HepG2 (cell line): ENCODE results near the gene TRIM67. TPM values are rescaled to one million over a fixed set of nuclear protein-coding genes. Genes with fewer than 3 reads are reported as not detected.

ENCODE experiments used
- ATAC-seq: fragments of 200-7000 bp; cut with Tn5 transposase; 3 replicates; pipeline ENCODE4 v1.9.1; 2020; ENCODE audit warnings: mild to moderate bottlenecking, moderate library complexity
- BruUV-seq: library from RNA; stranded (reverse); fragments of 400-500 nt; replicated peaks from 2 replicates; lab custom pipeline; 2021; lab: Mats Ljungman, UMichigan
- CTCF ChIA-PET: fragments of 300-600 bp; formaldehyde crosslinking; extraction: SDS; loops from one replicate; lab custom pipeline; 2021; ENCODE audit warnings: low total read pairs, inconsistent platforms, low intra/inter-chr PET ratio; lab: Yijun Ruan, JAX
- POLR2A ChIA-PET: fragments of 350-600 bp; sonication (Branson Sonifier 250); formaldehyde crosslinking; loops from one replicate; lab custom pipeline; 2020; ENCODE audit warnings: antibody characterized with exemption, inconsistent platforms; lab: Yijun Ruan, JAX
- DNase-seq: peaks from one replicate; pipeline ENCODE4 v3.0.0-alpha.2; 2015; ENCODE audit warnings: low spot score
- FAIRE-seq: peaks from 3 replicates; lab custom pipeline; 2011; peaks lifted over from hg19 to GRCh38; lab: Jason Lieb, UNC
- H2AFZ ChIP-seq: one replicate; pipeline ENCODE4 v1.6.1; 2011; ENCODE audit warnings: low read length, inconsistent platforms
- H3K27ac ChIP-seq: fragments of 300-600 bp; 3 replicates; pipeline ENCODE4 v1.8.0; 2011; ENCODE audit warnings: mixed run types, mild to moderate bottlenecking, mixed read lengths, low read length, inconsistent platforms; ENCODE audit not compliant: insufficient read depth; ENCODE audit errors: extremely low read length
- H3K27me3 ChIP-seq, 2 experiments: fragments of 200-600 bp in 1 of 2; 2 replicates in 1 of 2; 3 replicates in 1 of 2; pipeline versions ENCODE4 v1.6.0 to v1.8.0; 2011; ENCODE audit warnings: low read length in 2 of 2, mild to moderate bottlenecking in 2 of 2, moderate library complexity in 2 of 2, inconsistent platforms in 1 of 2; ENCODE audit not compliant: insufficient read depth in 2 of 2, control insufficient read depth in 1 of 2
- H3K36me3 ChIP-seq, 2 experiments: fragments of 200-600 bp in 1 of 2; replicated peaks in 1 of 2; 2 replicates in 1 of 2; 3 replicates in 1 of 2; pipeline versions ENCODE4 v1.5.1 to v1.8.0; 2011; ENCODE audit warnings: low read length in 2 of 2, inconsistent platforms in 1 of 2; ENCODE audit not compliant: insufficient read depth in 2 of 2, control insufficient read depth in 1 of 2
- H3K4me1 ChIP-seq: 2 replicates; pipeline ENCODE4 v1.5.1; 2012; ENCODE audit warnings: low read length, inconsistent platforms; ENCODE audit not compliant: insufficient read depth
- H3K4me2 ChIP-seq: 2 replicates; pipeline ENCODE4 v1.6.0; 2011; ENCODE audit warnings: low read depth, low read length, inconsistent platforms
- H3K4me3 ChIP-seq, 3 experiments: fragments of 200-600 bp in 1 of 3; sonication (generic), shearing (Covaris generic) in 1 of 3; replicated peaks in 1 of 3; 2 replicates each; pipeline ENCODE4 v1.5.1; 2011 to 2016; ENCODE audit warnings: low read length in 3 of 3, inconsistent platforms in 2 of 3, low read depth in 2 of 3, mild to moderate bottlenecking in 2 of 3, control low read depth in 1 of 3, mixed read lengths in 1 of 3; ENCODE audit not compliant: insufficient read depth in 1 of 3
- H3K79me2 ChIP-seq: one replicate; pipeline ENCODE4 v1.6.1; 2011; ENCODE audit warnings: low read length, inconsistent platforms; ENCODE audit not compliant: insufficient read depth
- H3K9ac ChIP-seq: 2 replicates; pipeline ENCODE4 v1.6.0; 2011; ENCODE audit warnings: mild to moderate bottlenecking, low read depth, low read length, inconsistent platforms; ENCODE audit not compliant: insufficient read depth
- H3K9me3 ChIP-seq: 2 replicates; pipeline ENCODE4 v1.5.1; 2012; ENCODE audit warnings: mild to moderate bottlenecking, low read length
- H4K20me1 ChIP-seq: 2 replicates; pipeline ENCODE4 v1.6.0; 2011; ENCODE audit warnings: inconsistent platforms, mild to moderate bottlenecking, low read length, moderate library complexity; ENCODE audit not compliant: insufficient read depth
- GPN1 ChIP-seq: sonication (generic); formaldehyde crosslinking; IDR thresholded peaks from 2 replicates; pipeline ENCODE4 v1.5.1; 2020; ENCODE audit warnings: missing genetic modification reagents, borderline replicate concordance
- JDP2 ChIP-seq: sonication (generic); formaldehyde crosslinking; IDR thresholded peaks from 2 replicates; pipeline ENCODE4 v1.8.1; 2022; ENCODE audit warnings: missing genetic modification reagents, borderline replicate concordance
- PHB2 ChIP-seq: fragments of 450-650 bp; IDR thresholded peaks from 2 replicates; pipeline ENCODE4 v1.6.1; 2018; ENCODE audit not compliant: partially characterized antibody
- POLR2AphosphoS2 ChIP-seq: IDR thresholded peaks from 2 replicates; pipeline ENCODE4 v1.6.1; 2011; ENCODE audit warnings: low read depth, low read length, improper control_type of control experiment
- TEAD2 ChIP-seq: sonication (generic); formaldehyde crosslinking; IDR thresholded peaks from 2 replicates; pipeline ENCODE4 v1.9.0; 2021; ENCODE audit warnings: missing genetic modification reagents
- U2AF1 ChIP-seq: fragments of 200-400 bp; formaldehyde crosslinking; optimal IDR thresholded peaks from 2 replicates; pipeline ENCODE3; 2017; ENCODE audit warnings: mild to moderate bottlenecking, low read depth, low read length
- ZNF230 ChIP-seq: sonication (generic); formaldehyde crosslinking; IDR thresholded peaks from 2 replicates; pipeline ENCODE4 v1.4.0; 2020; ENCODE audit warnings: mild to moderate bottlenecking, missing genetic modification reagents
- ZNF709 ChIP-seq: sonication (generic); formaldehyde crosslinking; IDR thresholded peaks from 2 replicates; pipeline ENCODE4 v1.5.0; 2020; ENCODE audit warnings: mild to moderate bottlenecking, missing genetic modification reagents
- WGBS: methylation state at CpG from one replicate; pipeline ENCODE4 v1.1.6; 2017; ENCODE audit warnings: low lambda C conversion rate; 5-methylcytosine and 5-hydroxymethylcytosine counted together
- in situ Hi-C: cut with HindIII; loops from 2 replicates; pipeline ENCODE4 v1.10.0; 2017; ENCODE audit warnings: low pct_unique_long_range_greater_than_20kb; ENCODE audit not compliant: extremely low pct_ligation_motif_present
- intact Hi-C: fragments of 100-400 bp; cut with micrococcal nuclease; formaldehyde crosslinking; loops from one replicate; pipeline ENCODE4 v1.10.0; 2022; ENCODE audit not compliant: unreplicated experiment
- polyA plus RNA-seq, 8 experiments: library from polyadenylated mRNA; depleted of rRNA in 3 of 8; stranded (reverse) in 7 of 8; unstranded in 1 of 8; fragments of >200 nt; fragmentation: Illumina TruSeq in 4 of 8; extraction: Trizol in 4 of 8; gene quantifications; 2 replicates each; pipeline versions ENCODE4 v1.2.1 to v1.2.3, GENCODE V29; 2011 to 2016; ENCODE audit warnings: low read depth in 4 of 8, missing spikeins in 1 of 8, mixed read lengths in 1 of 8; ENCODE audit not compliant: insufficient read depth in 1 of 8
- total RNA-seq, 5 experiments: library from RNA; depleted of rRNA; stranded (reverse); fragments of >200 nt; fragmentation: Illumina TruSeq; extraction: Trizol; gene quantifications; 2 replicates each; pipeline ENCODE4 v1.2.3, GENCODE V29; 2016; ENCODE audit warnings: low read depth in 1 of 5
- TF ChIP-seq, protein P1 (sequence below): IDR thresholded peaks from 2 replicates; pipeline ENCODE4 v1.6.1; 2016; ENCODE audit warnings: missing genetic modification reagents, missing compliant biosample characterization
- TF ChIP-seq, protein P2 (sequence below): sonication (generic); formaldehyde crosslinking; IDR thresholded peaks from 2 replicates; pipeline ENCODE4 v1.4.0; 2020; ENCODE audit warnings: missing genetic modification reagents
- TF ChIP-seq, protein P3 (sequence below): sonication (generic); formaldehyde crosslinking; IDR thresholded peaks from 2 replicates; pipeline ENCODE4 v1.8.0; 2022; ENCODE audit warnings: mild to moderate bottlenecking, missing genetic modification reagents, moderate library complexity

Gene TRIM67
- total and polyA plus RNA-seq, 2 of the 13 experiments (the other 11 are each of a cell fraction or from before 2014, with no cell fraction given) = not detected

DNA sequence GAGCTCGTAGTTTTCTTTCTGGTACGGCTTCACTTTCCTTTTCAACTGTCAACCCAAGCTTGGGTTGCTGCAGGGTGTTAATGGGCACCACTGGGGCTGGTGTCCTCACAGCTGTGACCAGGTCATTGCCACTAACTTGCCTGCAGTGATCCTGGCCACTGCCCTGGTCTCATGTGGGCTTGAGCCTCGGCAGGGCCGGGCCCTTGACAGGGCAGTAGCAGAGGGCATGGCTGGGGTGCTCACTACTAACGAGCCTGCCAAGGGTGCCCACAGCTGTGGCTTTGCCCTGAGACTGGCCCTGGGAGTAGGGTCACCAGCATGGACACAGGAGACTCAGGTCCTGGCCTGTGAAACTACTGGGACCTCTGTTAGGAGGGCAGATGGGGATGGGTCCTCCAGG, 47.7 kb downstream of the TRIM67 start:
- ATAC-seq = peak; percentile 9; the same call in 2 of the 3 replicates
- no peak for DNase-seq
- Histone ChIP-seq H3K36me3 (no peaks in the 10 kb centered on the region), H4K20me1 (no peaks in the 10 kb centered on the region), H3K4me1 (peaks cover 32% of the 10 kb centered on the region), H3K9me3 (no peaks in the 10 kb centered on the region), H3K27me3 (no peaks in the 10 kb centered on the region), H3K4me2 (no peak overlapping the region; the same call in 1 of the 2 replicates), H3K9ac (no peak overlapping the region), H3K27ac (no peak overlapping the region), H2AFZ (no peak overlapping the region), H3K79me2 (no peaks in the 10 kb centered on the region), H3K4me3 (no peak overlapping the region)
- no peak for FAIRE-seq
- whole genome bisulfite sequencing = 37% methylated on average over 2 of the region's 5 CpGs
- ChIA-PET CTCF (interaction anchor here (1.7 kb wide), 1 partner anchor 194 kb away, joined by 4 read pairs; no protein-coding TSS in a partner anchor), POLR2A (no interaction called here)
- in situ Hi-C loops (loop anchor here (25.0 kb wide), 2 partner anchors 422 to 572 kb away; partner anchors contain the start of gene COG2), intact Hi-C loops (no loop called here)
- BruUV-seq = no TSS peak
- TF ChIP-seq TEAD2 (CRISPR knock-in tag) (no peak), U2AF1 (no peak)

DNA sequence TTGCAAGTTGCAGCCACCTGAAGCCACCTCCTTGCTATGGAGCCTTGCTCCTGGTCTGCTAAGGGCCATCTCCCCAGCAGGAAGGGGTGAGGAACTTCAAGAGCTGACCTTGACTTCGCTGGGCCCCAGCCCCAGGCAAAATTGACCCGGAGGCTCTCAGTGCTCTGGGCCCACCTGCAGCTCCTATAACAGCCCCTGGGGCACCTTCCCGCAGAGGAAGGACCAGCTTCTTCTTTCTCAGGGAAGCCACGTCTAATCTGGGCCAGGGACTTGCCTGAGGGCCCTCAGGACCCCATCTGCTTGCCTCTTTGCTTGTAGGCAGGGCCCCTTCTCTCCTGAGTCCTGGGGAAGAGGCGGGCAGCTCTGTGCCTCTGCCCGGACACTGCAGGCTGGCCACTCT, 48.3 kb downstream of the TRIM67 start:
- CTCF ChIA-PET = interaction anchor here (1.7 to 2.0 kb wide), 2 partner anchors 195 to 412 kb away, joined by 4 to 14 read pairs; no protein-coding TSS in a partner anchor
- Histone ChIP-seq H3K4me2 (no peak overlapping the region), H3K27me3 (no peaks in the 10 kb centered on the region), H3K9ac (no peak overlapping the region), H2AFZ (no peak overlapping the region), H3K4me1 (peaks cover 32% of the 10 kb centered on the region), H3K9me3 (no peaks in the 10 kb centered on the region), H3K36me3 (no peaks in the 10 kb centered on the region), H3K27ac (no peak overlapping the region), H3K79me2 (no peaks in the 10 kb centered on the region), H3K4me3 (no peak overlapping the region), H4K20me1 (no peaks in the 10 kb centered on the region)
- WGBS = no CpG with 5 or more reads among the region's 6 CpGs
- no TSS peak for BruUV-seq
- in situ Hi-C loops (loop anchor here (10.0 to 25.0 kb wide), 3 partner anchors 115 to 573 kb away; partner anchors contain the start of gene COG2), intact Hi-C loops (loop anchor here (2.0 to 5.0 kb wide), 3 partner anchors 39 to 293 kb away; partner anchors contain the start of genes ARV1 and TTC13)
- POLR2A ChIA-PET = interaction anchor here (0.7 to 1.8 kb wide), 2 partner anchors 15 to 67 kb away, joined by 3 to 4 read pairs; no protein-coding TSS in a partner anchor
- peak; percentile 11; the same call in 1 of the 3 replicates for ATAC-seq
- no peak for DNase-seq
- FAIRE-seq = no peak
- no peak for TF ChIP-seq ZNF230 (CRISPR knock-in tag)
- TF ChIP-seq, protein P1, sequence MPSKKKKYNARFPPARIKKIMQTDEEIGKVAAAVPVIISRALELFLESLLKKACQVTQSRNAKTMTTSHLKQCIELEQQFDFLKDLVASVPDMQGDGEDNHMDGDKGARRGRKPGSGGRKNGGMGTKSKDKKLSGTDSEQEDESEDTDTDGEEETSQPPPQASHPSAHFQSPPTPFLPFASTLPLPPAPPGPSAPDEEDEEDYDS (CRISPR knock-in tag) = no peak
- TF ChIP-seq JDP2 (CRISPR knock-in tag) = no peak
- TF ChIP-seq GPN1 = no peak
- no peak for TF ChIP-seq PHB2
- no peak for TF ChIP-seq ZNF709 (CRISPR knock-in tag)
- TF ChIP-seq, protein P2, sequence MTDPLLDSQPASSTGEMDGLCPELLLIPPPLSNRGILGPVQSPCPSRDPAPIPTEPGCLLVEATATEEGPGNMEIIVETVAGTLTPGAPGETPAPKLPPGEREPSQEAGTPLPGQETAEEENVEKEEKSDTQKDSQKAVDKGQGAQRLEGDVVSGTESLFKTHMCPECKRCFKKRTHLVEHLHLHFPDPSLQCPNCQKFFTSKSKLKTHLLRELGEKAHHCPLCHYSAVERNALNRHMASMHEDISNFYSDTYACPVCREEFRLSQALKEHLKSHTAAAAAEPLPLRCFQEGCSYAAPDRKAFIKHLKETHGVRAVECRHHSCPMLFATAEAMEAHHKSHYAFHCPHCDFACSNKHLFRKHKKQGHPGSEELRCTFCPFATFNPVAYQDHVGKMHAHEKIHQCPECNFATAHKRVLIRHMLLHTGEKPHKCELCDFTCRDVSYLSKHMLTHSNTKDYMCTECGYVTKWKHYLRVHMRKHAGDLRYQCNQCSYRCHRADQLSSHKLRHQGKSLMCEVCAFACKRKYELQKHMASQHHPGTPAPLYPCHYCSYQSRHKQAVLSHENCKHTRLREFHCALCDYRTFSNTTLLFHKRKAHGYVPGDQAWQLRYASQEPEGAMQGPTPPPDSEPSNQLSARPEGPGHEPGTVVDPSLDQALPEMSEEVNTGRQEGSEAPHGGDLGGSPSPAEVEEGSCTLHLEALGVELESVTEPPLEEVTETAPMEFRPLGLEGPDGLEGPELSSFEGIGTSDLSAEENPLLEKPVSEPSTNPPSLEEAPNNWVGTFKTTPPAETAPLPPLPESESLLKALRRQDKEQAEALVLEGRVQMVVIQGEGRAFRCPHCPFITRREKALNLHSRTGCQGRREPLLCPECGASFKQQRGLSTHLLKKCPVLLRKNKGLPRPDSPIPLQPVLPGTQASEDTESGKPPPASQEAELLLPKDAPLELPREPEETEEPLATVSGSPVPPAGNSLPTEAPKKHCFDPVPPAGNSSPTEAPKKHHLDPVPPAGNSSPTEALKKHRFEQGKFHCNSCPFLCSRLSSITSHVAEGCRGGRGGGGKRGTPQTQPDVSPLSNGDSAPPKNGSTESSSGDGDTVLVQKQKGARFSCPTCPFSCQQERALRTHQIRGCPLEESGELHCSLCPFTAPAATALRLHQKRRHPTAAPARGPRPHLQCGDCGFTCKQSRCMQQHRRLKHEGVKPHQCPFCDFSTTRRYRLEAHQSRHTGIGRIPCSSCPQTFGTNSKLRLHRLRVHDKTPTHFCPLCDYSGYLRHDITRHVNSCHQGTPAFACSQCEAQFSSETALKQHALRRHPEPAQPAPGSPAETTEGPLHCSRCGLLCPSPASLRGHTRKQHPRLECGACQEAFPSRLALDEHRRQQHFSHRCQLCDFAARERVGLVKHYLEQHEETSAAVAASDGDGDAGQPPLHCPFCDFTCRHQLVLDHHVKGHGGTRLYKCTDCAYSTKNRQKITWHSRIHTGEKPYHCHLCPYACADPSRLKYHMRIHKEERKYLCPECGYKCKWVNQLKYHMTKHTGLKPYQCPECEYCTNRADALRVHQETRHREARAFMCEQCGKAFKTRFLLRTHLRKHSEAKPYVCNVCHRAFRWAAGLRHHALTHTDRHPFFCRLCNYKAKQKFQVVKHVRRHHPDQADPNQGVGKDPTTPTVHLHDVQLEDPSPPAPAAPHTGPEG (CRISPR knock-in tag) = no peak
- no peak for TF ChIP-seq POLR2AphosphoS2
- TF ChIP-seq, protein P3, sequence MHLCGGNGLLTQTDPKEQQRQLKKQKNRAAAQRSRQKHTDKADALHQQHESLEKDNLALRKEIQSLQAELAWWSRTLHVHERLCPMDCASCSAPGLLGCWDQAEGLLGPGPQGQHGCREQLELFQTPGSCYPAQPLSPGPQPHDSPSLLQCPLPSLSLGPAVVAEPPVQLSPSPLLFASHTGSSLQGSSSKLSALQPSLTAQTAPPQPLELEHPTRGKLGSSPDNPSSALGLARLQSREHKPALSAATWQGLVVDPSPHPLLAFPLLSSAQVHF = no peak
